ENCODE results near the gene COA7.

DNA sequence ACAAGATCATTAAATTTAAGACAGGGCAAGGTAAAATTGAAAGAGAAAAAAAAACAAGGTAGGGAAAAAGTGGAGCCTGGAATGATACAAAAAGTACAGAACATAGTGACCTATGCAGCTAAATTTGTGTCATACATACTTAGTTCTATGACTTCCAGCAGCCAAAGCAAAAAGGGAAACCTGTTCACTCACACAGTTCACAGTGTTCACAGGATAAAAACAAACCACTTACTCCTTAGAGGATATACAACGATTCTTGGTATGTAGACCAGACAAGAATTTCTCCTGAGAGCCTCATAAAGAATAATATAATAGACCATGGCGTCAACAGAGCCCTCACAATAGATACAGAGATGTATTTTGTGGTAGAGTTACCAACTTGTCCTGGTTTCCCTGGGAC is 27.5 kb downstream of the COA7 start:
- TF ChIP-seq ZBTB26 (tag by site-specific recombination; optimal IDR thresholded peaks at IDR 0.05): no peak
- TF ChIP-seq ZNF416 (tag by site-specific recombination; IDR thresholded peaks at IDR 0.05): no peak
